ENCODE data around the gene SPRTN. TPM values are rescaled to one million over a fixed set of nuclear protein-coding genes. Genes with fewer than 3 reads are reported as not detected.
A peak's percentile ranks its signal among the peaks of the same experiment; 100 is the strongest.

SPRTN gene
- total and polyA plus RNA-seq, 8 donors = 3.2 to 62.5 (median 15.1) TPM

DNA sequence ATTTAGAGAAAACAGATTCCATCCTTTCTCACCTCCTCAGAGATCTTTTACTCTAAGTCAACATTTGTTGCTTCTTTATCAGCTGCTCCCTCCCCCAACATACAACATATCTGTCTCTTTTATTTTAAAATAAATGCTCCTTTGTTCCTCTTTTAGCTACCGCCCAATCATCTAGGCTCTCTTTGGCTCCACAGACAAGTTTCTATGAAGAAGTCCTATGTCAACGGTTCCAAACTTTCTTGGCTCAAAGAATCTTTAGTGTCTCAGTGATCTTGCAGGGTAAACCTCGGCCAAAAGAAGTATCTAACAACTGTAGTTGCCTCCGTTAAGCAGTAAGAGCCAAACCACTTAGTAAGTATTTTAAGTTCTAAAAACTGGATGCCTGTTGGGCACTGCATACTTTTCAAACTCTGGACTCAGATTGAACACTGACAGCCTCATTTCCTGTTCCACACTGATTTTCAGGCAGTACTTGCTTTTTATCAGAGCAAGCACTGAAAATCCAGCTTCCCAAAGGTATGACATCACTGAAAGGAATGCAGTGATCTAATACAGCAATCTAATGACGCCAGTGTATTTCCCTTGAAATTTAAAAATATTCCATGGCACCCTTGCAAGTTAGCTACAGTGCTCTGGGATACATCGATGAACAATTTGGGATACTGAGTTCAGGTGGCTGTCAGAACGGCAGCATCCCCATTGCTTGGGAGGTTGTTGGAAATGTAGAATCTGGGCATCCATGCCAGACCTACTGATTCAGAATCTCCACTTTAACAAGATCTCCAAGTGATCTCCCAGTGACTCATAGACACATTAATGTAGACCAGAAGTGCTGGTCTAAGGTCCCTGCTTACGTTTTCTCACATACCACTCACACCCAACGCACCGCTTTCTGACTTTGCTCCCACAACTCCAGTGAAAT, 57.2 kb downstream of the SPRTN start:
- no peaks in the 10 kb centered on the region for H3K9me3 ChIP-seq
- peaks cover 21 to 73% (median 42%) of the 10 kb centered on the region in 4 donors for H3K4me1 ChIP-seq
- H3K27ac ChIP-seq = peak overlapping the region in 4 of 5 donors; percentile 51 to 77 (median 66)
- H3K27me3 ChIP-seq = no peaks in the 10 kb centered on the region
- intact Hi-C loops (cut with DNase I; ENCODE audit: low total_unique reads) = no loop called here
- no peak overlapping the region for H3K4me3 ChIP-seq
- WGBS, 5 donors = 36 to 56% (median 52%) methylated on average over 10 of the region's 10 CpGs
- TF ChIP-seq POLR2AphosphoS5 (IDR thresholded peaks at IDR 0.05) (peak in 1 of 3 donors; percentile 45), POLR2A (IDR thresholded peaks at IDR 0.05) (no peak)
- TF ChIP-seq, protein P1, sequence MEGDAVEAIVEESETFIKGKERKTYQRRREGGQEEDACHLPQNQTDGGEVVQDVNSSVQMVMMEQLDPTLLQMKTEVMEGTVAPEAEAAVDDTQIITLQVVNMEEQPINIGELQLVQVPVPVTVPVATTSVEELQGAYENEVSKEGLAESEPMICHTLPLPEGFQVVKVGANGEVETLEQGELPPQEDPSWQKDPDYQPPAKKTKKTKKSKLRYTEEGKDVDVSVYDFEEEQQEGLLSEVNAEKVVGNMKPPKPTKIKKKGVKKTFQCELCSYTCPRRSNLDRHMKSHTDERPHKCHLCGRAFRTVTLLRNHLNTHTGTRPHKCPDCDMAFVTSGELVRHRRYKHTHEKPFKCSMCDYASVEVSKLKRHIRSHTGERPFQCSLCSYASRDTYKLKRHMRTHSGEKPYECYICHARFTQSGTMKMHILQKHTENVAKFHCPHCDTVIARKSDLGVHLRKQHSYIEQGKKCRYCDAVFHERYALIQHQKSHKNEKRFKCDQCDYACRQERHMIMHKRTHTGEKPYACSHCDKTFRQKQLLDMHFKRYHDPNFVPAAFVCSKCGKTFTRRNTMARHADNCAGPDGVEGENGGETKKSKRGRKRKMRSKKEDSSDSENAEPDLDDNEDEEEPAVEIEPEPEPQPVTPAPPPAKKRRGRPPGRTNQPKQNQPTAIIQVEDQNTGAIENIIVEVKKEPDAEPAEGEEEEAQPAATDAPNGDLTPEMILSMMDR (IDR thresholded peaks at IDR 0.05) = no peak
- peaks cover 0 to 5% (median 0%) of the 10 kb centered on the region in 4 donors for H3K36me3 ChIP-seq
- peak in 1 of 2 donors; percentile 83 for DNase-seq

- Histone ChIP-seq H3K9me3 (no peaks in the 10 kb centered on the region), H3K4me1 (peaks cover 21 to 68% (median 45%) of the 10 kb centered on the region in 4 donors), H3K36me3 (peaks cover 0 to 5% (median 0%) of the 10 kb centered on the region in 4 donors), H3K4me3 (no peak overlapping the region), H3K27me3 (no peaks in the 10 kb centered on the region), H3K27ac (peak overlapping the region in 4 of 5 donors; percentile 51 to 77 (median 66))
- DNase-seq = no peak
- TF ChIP-seq EP300 (IDR thresholded peaks at IDR 0.05) = no peak
- no peak for TF ChIP-seq POLR2A (IDR thresholded peaks at IDR 0.05)
- TF ChIP-seq, protein P1 (IDR thresholded peaks at IDR 0.05) = no peak
- no peak for TF ChIP-seq POLR2AphosphoS5 (IDR thresholded peaks at IDR 0.05)
- intact Hi-C loops (cut with DNase I; ENCODE audit: low total_unique reads) = no loop called here
- 81 to 96% (median 94%) methylated on average over 4 of the region's 4 CpGs for WGBS, 5 donors
Observed at GRCh38 chr1:231395998-231396390, 57.9 kb downstream of the SPRTN start.

GRCh38 chr1:231396643-231397042, 58.5 kb downstream of the SPRTN start:
- peaks cover 0 to 5% (median 0%) of the 10 kb centered on the region in 4 donors for H3K36me3 ChIP-seq
- intact Hi-C loops (cut with DNase I; ENCODE audit: low total_unique reads) = no loop called here
- H3K27me3 ChIP-seq = no peaks in the 10 kb centered on the region
- no peaks in the 10 kb centered on the region for H3K9me3 ChIP-seq
- WGBS, 5 donors = 88 to 96% (median 95%) methylated on average over 2 of the region's 2 CpGs
- H3K4me3 ChIP-seq = no peak overlapping the region
- no peak for DNase-seq
- TF ChIP-seq EP300 (IDR thresholded peaks at IDR 0.05) = no peak
- no peak for TF ChIP-seq POLR2A (IDR thresholded peaks at IDR 0.05)
- TF ChIP-seq POLR2AphosphoS5 (IDR thresholded peaks at IDR 0.05) = no peak
- TF ChIP-seq, protein P1 (IDR thresholded peaks at IDR 0.05) = no peak
- H3K4me1 ChIP-seq = peaks cover 21 to 68% (median 45%) of the 10 kb centered on the region in 4 donors
- H3K27ac ChIP-seq = peak overlapping the region in 3 of 5 donors; percentile 57 to 77 (median 75)

GRCh38 chr1:231397886-231398671, 60.0 kb downstream of the SPRTN start:
- peaks cover 0 to 5% (median 0%) of the 10 kb centered on the region in 4 donors for H3K36me3 ChIP-seq
- WGBS, 5 donors = 68 to 93% (median 71%) methylated on average over 4 of the region's 4 CpGs
- TF ChIP-seq EP300 (IDR thresholded peaks at IDR 0.05) (no peak), POLR2A (IDR thresholded peaks at IDR 0.05) (no peak), POLR2AphosphoS5 (IDR thresholded peaks at IDR 0.05) (no peak)
- TF ChIP-seq, protein P1 (IDR thresholded peaks at IDR 0.05) = no peak
- H3K4me3 ChIP-seq = no peak overlapping the region
- H3K27me3 ChIP-seq = no peaks in the 10 kb centered on the region
- intact Hi-C loops (cut with DNase I; ENCODE audit: low total_unique reads) = no loop called here
- DNase-seq = no peak
- no peaks in the 10 kb centered on the region for H3K9me3 ChIP-seq
- peaks cover 16 to 62% (median 43%) of the 10 kb centered on the region in 4 donors for H3K4me1 ChIP-seq
- no peak overlapping the region for H3K27ac ChIP-seq

Measured in stomach (tissue), 9 donors.